ENCODE data around the gene CPVL.

- no peak for TF ChIP-seq CTCF (IDR thresholded peaks at IDR 0.05)
- no peak for TF ChIP-seq POLR2A (IDR thresholded peaks at IDR 0.05)
- TF ChIP-seq EP300 (IDR thresholded peaks at IDR 0.05): no peak
Measured at GRCh38 chr7:29091715-29092114, 54.6 kb downstream of the CPVL start.

Measured in tibial nerve (tissue), 4 donors.